Measurements from ENCODE around the gene PATJ.

PATJ gene

GRCh38 chr1:62054188-62054587 is 311.9 kb downstream of the PATJ start:
- DNase-seq (ENCODE audit: low spot score): no peak

GRCh38 chr1:62057230-62057629 is 314.9 kb downstream of the PATJ start:
- DNase-seq (ENCODE audit: low spot score): no peak

GRCh38 chr1:62057641-62058290 is 315.5 kb downstream of the PATJ start:
- no peak for DNase-seq (ENCODE audit: low spot score)

- no peak for DNase-seq (ENCODE audit: low spot score)
These were observed 316.7 kb downstream of the PATJ start for GRCh38 chr1:62058956-62059355.

- DNase-seq (ENCODE audit: low spot score): no peak
These were observed 319.8 kb downstream of the PATJ start for GRCh38 chr1:62062087-62062486.

GRCh38 chr1:62064829-62065407 is 322.6 kb downstream of the PATJ start:
- no peak for DNase-seq (ENCODE audit: low spot score)

- no peak for DNase-seq (ENCODE audit: low spot score)
These were observed 324.4 kb downstream of the PATJ start for GRCh38 chr1:62066713-62067112.

- DNase-seq (ENCODE audit: low spot score): no peak
These were observed 326.1 kb downstream of the PATJ start for GRCh38 chr1:62068416-62068843.

- DNase-seq (ENCODE audit: low spot score): no peak
These were observed 326.7 kb downstream of the PATJ start for GRCh38 chr1:62068978-62069377.

GRCh38 chr1:62070384-62071011 is 328.2 kb downstream of the PATJ start:
- DNase-seq (ENCODE audit: low spot score): no peak

- DNase-seq (ENCODE audit: low spot score): no peak
These were observed 329.4 kb downstream of the PATJ start for GRCh38 chr1:62071695-62072094.

GRCh38 chr1:62076286-62076685 is 334.0 kb downstream of the PATJ start:
- DNase-seq (ENCODE audit: low spot score): no peak

- DNase-seq (ENCODE audit: low spot score): no peak
These were observed 335.5 kb downstream of the PATJ start for GRCh38 chr1:62077821-62078220.

GRCh38 chr1:62082456-62083363 is 340.4 kb downstream of the PATJ start:
- peak; percentile 43 for DNase-seq (ENCODE audit: low spot score)

- no peak for DNase-seq (ENCODE audit: low spot score)
These were observed 342.1 kb downstream of the PATJ start for GRCh38 chr1:62084310-62084890.

- DNase-seq (ENCODE audit: low spot score): no peak
These were observed 346.2 kb downstream of the PATJ start for GRCh38 chr1:62088439-62088838.

GRCh38 chr1:62089570-62089969 is 347.3 kb downstream of the PATJ start:
- no peak for DNase-seq (ENCODE audit: low spot score)

GRCh38 chr1:62090016-62090415 is 347.7 kb downstream of the PATJ start:
- DNase-seq (ENCODE audit: low spot score): no peak

GRCh38 chr1:62092110-62092509 is 349.8 kb downstream of the PATJ start:
- no peak for DNase-seq (ENCODE audit: low spot score)

- DNase-seq (ENCODE audit: low spot score): no peak
These were observed 351.0 kb downstream of the PATJ start for GRCh38 chr1:62093261-62093660.

GRCh38 chr1:62097464-62097863 is 355.2 kb downstream of the PATJ start:
- no peak for DNase-seq (ENCODE audit: low spot score)

GRCh38 chr1:62100442-62100841 is 358.2 kb downstream of the PATJ start:
- no peak for DNase-seq (ENCODE audit: low spot score)
